ENCODE measurements around the gene XRN2.

XRN2 gene

GRCh38 chr20:21303061-21303871 is at the start of gene XRN2:
XRN2 (plus strand) TSS chr20:21303331; CDS start chr20:21303399, 68 bp downstream.
- DNase-seq (ENCODE audit: low read depth in 2 of 2): peak; percentile 84 to 90

- DNase-seq (ENCODE audit: low read depth in 2 of 2): no peak
Measured at GRCh38 chr20:21257192-21257591, 45.9 kb upstream of the XRN2 start.

- DNase-seq (ENCODE audit: low read depth in 2 of 2): no peak
Measured at GRCh38 chr20:21258411-21258810, 44.7 kb upstream of the XRN2 start.

- DNase-seq (ENCODE audit: low read depth in 2 of 2): no peak
Measured at GRCh38 chr20:21259346-21259745, 43.8 kb upstream of the XRN2 start.

- DNase-seq (ENCODE audit: low read depth in 2 of 2): no peak
Measured at GRCh38 chr20:21262812-21263211, 40.3 kb upstream of the XRN2 start.

GRCh38 chr20:21265261-21266190 is 37.6 kb upstream of the XRN2 start:
- DNase-seq (ENCODE audit: low read depth in 2 of 2): no peak

- no peak for DNase-seq (ENCODE audit: low read depth in 2 of 2)
Measured at GRCh38 chr20:21266191-21266536, 37.0 kb upstream of the XRN2 start.

GRCh38 chr20:21269772-21270171 is 33.4 kb upstream of the XRN2 start:
- no peak for DNase-seq (ENCODE audit: low read depth in 2 of 2)

GRCh38 chr20:21270806-21271205 is 32.3 kb upstream of the XRN2 start:
- no peak for DNase-seq (ENCODE audit: low read depth in 2 of 2)

- DNase-seq (ENCODE audit: low read depth in 2 of 2): peak in 1 of 2 experiments; percentile 2
Measured at GRCh38 chr20:21272279-21272678, 30.9 kb upstream of the XRN2 start.

GRCh38 chr20:21272679-21273078 is 30.5 kb upstream of the XRN2 start:
- DNase-seq (ENCODE audit: low read depth in 2 of 2): no peak

- no peak for DNase-seq (ENCODE audit: low read depth in 2 of 2)
Measured at GRCh38 chr20:21273755-21274386, 29.3 kb upstream of the XRN2 start.

GRCh38 chr20:21278829-21279228 is 24.3 kb upstream of the XRN2 start:
- DNase-seq (ENCODE audit: low read depth in 2 of 2): no peak

- no peak for DNase-seq (ENCODE audit: low read depth in 2 of 2)
Measured at GRCh38 chr20:21279706-21280521, 23.2 kb upstream of the XRN2 start.

GRCh38 chr20:21280522-21281016 is 22.6 kb upstream of the XRN2 start:
- DNase-seq (ENCODE audit: low read depth in 2 of 2): no peak

- DNase-seq (ENCODE audit: low read depth in 2 of 2): no peak
Measured at GRCh38 chr20:21286775-21287174, 16.4 kb upstream of the XRN2 start.

- DNase-seq (ENCODE audit: low read depth in 2 of 2): no peak
Measured at GRCh38 chr20:21288587-21289370, 14.4 kb upstream of the XRN2 start.

- DNase-seq (ENCODE audit: low read depth in 2 of 2): no peak
Measured at GRCh38 chr20:21289651-21290050, 13.5 kb upstream of the XRN2 start.

GRCh38 chr20:21291026-21291425 is 12.1 kb upstream of the XRN2 start:
- DNase-seq (ENCODE audit: low read depth in 2 of 2): no peak

GRCh38 chr20:21294755-21295154 is 8.4 kb upstream of the XRN2 start:
- DNase-seq (ENCODE audit: low read depth in 2 of 2): no peak

Measured in fibroblast of skin of left quadriceps (primary cell).